Thyroid gland (tissue), 4 donors: ENCODE results near the gene EML2.

Experiments
- CTCF ChIP-seq, 6 experiments: fragments of 200-600 bp in 3 of 6; fragments of 450-650 bp in 3 of 6; sonication (generic) in 3 of 6; IDR thresholded peaks; one replicate each; pipeline ENCODE4 v1.5.1; 2016 to 2019; ENCODE audit warnings: antibody characterized with exemption in 6 of 6, mild to moderate bottlenecking in 2 of 6, inconsistent platforms in 1 of 6, moderate library complexity in 1 of 6
- POLR2A ChIP-seq, 2 donors: fragments of 450-650 bp; IDR thresholded peaks; one replicate each; pipeline ENCODE4 v1.6.1; 2017; ENCODE audit warnings: antibody characterized with exemption in 2 of 2, mild to moderate bottlenecking in 2 of 2, moderate library complexity in 1 of 2

GRCh38 chr19:45659096-45659729, 20.0 kb upstream of the EML2 start:
- TF ChIP-seq CTCF (IDR thresholded peaks at IDR 0.05) (no peak), POLR2A (IDR thresholded peaks at IDR 0.05) (no peak)
